SK-N-SH (cell line): Measurements from ENCODE around the gene CEP89.

ENCODE experiments used
- EP300 ChIP-seq, 2 experiments: IDR thresholded peaks; 2 replicates each; pipeline versions ENCODE4 v1.4.0 to v1.6.1; 2012; ENCODE audit warnings: borderline replicate concordance in 1 of 2, low read depth in 1 of 2, low read length in 1 of 2
- MXI1 ChIP-seq: IDR thresholded peaks from 2 replicates; pipeline ENCODE4 v1.6.1; 2012; ENCODE audit warnings: mild to moderate bottlenecking, low read depth, low read length, improper control_type of control experiment
- POLR2AphosphoS5 ChIP-seq: IDR thresholded peaks from 2 replicates; pipeline ENCODE4 v1.6.1; 2012; ENCODE audit warnings: low read depth, low read length
- RAD21 ChIP-seq: IDR thresholded peaks from 2 replicates; pipeline ENCODE4 v1.6.1; 2012; ENCODE audit warnings: mild to moderate bottlenecking, low read length
- RXRA ChIP-seq: IDR thresholded peaks from 2 replicates; pipeline ENCODE4 v1.4.0; 2012; ENCODE audit warnings: low read depth, mild to moderate bottlenecking, borderline replicate concordance
- SMC3 ChIP-seq: IDR thresholded peaks from 2 replicates; pipeline ENCODE4 v1.6.1; 2012; ENCODE audit warnings: low read depth, low read length, improper control_type of control experiment
- TAF1 ChIP-seq: IDR thresholded peaks from 2 replicates; pipeline ENCODE4 v1.6.1; 2012; ENCODE audit warnings: low read depth, mild to moderate bottlenecking, low read length, moderate library complexity, borderline replicate concordance
- TEAD4 ChIP-seq: IDR thresholded peaks from 2 replicates; pipeline ENCODE4 v1.4.0; 2012; ENCODE audit warnings: mild to moderate bottlenecking, borderline replicate concordance; ENCODE audit not compliant: insufficient read depth
- YY1 ChIP-seq: IDR thresholded peaks from 2 replicates; pipeline ENCODE4 v1.4.0; 2012; ENCODE audit warnings: low read depth, mild to moderate bottlenecking
- TF ChIP-seq, protein P1 (sequence below): fragments of 150-350 bp; IDR thresholded peaks from 2 replicates; pipeline ENCODE4 v1.6.1; 2017; ENCODE audit warnings: antibody characterized with exemption, low read length, low read depth, borderline replicate concordance
- TF ChIP-seq, protein P2 (sequence below): fragments of 200-600 bp; sonication (generic); IDR thresholded peaks from 2 replicates; pipeline ENCODE4 v1.6.1; 2017; ENCODE audit warnings: antibody characterized with exemption, mild to moderate bottlenecking, moderate library complexity
- TF ChIP-seq, protein P3 (sequence below): IDR thresholded peaks from 2 replicates; pipeline ENCODE4 v1.4.0; 2012; ENCODE audit warnings: low read depth, borderline replicate concordance
- TF ChIP-seq, protein P4 (sequence below): IDR thresholded peaks from 2 replicates; pipeline ENCODE4 v1.4.0; 2012; ENCODE audit warnings: low read depth, borderline replicate concordance
- TF ChIP-seq, protein P5 (sequence below): IDR thresholded peaks from 2 replicates; pipeline ENCODE4 v1.6.1; 2012; ENCODE audit warnings: mild to moderate bottlenecking, low read depth, low read length, moderate library complexity

DNA sequence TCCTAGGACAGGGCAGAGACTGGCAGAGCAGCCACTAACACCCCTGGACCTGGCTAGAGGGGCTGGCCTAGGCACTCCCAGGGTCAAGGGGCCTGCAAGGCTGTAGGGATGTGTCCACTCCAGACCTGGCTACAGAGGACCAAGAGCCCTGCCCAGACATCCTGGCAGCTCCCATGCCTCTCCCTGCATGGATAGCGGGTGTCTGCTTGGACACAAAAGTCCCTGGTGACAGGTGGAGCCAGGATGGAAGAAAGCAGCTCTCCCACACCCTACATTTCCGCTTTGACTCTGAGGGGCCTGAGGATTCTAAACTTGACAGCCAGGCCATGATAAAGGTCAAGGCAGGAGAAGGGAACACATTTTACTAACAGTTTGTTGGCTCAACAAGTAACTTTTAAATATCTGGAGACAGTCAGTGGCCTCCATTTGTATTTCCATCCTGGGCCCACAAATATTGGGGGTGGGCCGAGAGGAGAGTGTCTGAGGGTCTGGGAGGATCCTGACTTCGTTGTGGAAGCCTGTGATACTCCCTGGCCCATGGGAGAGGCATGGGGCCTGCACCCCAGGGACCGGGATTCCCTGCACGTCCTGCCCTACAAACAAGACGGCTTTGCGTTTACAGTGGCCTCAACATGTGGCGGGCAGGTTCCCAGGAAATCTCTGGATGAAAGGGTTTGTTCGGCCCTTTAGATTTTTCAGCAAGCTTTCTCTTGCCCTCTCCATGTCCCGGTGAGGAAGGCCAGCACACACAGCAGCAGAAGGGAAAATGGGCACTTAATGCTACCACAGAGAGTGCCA, 82.4 kb downstream of the CEP89 start:
- no peak for TF ChIP-seq RXRA
- no peak for TF ChIP-seq TEAD4
- TF ChIP-seq, protein P1, sequence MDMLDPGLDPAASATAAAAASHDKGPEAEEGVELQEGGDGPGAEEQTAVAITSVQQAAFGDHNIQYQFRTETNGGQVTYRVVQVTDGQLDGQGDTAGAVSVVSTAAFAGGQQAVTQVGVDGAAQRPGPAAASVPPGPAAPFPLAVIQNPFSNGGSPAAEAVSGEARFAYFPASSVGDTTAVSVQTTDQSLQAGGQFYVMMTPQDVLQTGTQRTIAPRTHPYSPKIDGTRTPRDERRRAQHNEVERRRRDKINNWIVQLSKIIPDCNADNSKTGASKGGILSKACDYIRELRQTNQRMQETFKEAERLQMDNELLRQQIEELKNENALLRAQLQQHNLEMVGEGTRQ: no peak
- no peak for TF ChIP-seq TAF1
- TF ChIP-seq, protein P2, sequence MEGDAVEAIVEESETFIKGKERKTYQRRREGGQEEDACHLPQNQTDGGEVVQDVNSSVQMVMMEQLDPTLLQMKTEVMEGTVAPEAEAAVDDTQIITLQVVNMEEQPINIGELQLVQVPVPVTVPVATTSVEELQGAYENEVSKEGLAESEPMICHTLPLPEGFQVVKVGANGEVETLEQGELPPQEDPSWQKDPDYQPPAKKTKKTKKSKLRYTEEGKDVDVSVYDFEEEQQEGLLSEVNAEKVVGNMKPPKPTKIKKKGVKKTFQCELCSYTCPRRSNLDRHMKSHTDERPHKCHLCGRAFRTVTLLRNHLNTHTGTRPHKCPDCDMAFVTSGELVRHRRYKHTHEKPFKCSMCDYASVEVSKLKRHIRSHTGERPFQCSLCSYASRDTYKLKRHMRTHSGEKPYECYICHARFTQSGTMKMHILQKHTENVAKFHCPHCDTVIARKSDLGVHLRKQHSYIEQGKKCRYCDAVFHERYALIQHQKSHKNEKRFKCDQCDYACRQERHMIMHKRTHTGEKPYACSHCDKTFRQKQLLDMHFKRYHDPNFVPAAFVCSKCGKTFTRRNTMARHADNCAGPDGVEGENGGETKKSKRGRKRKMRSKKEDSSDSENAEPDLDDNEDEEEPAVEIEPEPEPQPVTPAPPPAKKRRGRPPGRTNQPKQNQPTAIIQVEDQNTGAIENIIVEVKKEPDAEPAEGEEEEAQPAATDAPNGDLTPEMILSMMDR: no peak
- no peak for TF ChIP-seq RAD21
- TF ChIP-seq YY1: no peak
- TF ChIP-seq, protein P3, sequence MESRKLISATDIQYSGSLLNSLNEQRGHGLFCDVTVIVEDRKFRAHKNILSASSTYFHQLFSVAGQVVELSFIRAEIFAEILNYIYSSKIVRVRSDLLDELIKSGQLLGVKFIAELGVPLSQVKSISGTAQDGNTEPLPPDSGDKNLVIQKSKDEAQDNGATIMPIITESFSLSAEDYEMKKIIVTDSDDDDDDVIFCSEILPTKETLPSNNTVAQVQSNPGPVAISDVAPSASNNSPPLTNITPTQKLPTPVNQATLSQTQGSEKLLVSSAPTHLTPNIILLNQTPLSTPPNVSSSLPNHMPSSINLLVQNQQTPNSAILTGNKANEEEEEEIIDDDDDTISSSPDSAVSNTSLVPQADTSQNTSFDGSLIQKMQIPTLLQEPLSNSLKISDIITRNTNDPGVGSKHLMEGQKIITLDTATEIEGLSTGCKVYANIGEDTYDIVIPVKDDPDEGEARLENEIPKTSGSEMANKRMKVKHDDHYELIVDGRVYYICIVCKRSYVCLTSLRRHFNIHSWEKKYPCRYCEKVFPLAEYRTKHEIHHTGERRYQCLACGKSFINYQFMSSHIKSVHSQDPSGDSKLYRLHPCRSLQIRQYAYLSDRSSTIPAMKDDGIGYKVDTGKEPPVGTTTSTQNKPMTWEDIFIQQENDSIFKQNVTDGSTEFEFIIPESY: no peak
- TF ChIP-seq POLR2AphosphoS5: no peak
- TF ChIP-seq, protein P4, sequence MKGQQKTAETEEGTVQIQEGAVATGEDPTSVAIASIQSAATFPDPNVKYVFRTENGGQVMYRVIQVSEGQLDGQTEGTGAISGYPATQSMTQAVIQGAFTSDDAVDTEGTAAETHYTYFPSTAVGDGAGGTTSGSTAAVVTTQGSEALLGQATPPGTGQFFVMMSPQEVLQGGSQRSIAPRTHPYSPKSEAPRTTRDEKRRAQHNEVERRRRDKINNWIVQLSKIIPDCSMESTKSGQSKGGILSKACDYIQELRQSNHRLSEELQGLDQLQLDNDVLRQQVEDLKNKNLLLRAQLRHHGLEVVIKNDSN: no peak
- TF ChIP-seq EP300 (IDR thresholded peaks at IDR 0.05; ENCODE audit: borderline replicate concordance in 1 of 2, low read depth in 1 of 2, low read length in 1 of 2): no peak
- no peak for TF ChIP-seq MXI1
- TF ChIP-seq, protein P5, sequence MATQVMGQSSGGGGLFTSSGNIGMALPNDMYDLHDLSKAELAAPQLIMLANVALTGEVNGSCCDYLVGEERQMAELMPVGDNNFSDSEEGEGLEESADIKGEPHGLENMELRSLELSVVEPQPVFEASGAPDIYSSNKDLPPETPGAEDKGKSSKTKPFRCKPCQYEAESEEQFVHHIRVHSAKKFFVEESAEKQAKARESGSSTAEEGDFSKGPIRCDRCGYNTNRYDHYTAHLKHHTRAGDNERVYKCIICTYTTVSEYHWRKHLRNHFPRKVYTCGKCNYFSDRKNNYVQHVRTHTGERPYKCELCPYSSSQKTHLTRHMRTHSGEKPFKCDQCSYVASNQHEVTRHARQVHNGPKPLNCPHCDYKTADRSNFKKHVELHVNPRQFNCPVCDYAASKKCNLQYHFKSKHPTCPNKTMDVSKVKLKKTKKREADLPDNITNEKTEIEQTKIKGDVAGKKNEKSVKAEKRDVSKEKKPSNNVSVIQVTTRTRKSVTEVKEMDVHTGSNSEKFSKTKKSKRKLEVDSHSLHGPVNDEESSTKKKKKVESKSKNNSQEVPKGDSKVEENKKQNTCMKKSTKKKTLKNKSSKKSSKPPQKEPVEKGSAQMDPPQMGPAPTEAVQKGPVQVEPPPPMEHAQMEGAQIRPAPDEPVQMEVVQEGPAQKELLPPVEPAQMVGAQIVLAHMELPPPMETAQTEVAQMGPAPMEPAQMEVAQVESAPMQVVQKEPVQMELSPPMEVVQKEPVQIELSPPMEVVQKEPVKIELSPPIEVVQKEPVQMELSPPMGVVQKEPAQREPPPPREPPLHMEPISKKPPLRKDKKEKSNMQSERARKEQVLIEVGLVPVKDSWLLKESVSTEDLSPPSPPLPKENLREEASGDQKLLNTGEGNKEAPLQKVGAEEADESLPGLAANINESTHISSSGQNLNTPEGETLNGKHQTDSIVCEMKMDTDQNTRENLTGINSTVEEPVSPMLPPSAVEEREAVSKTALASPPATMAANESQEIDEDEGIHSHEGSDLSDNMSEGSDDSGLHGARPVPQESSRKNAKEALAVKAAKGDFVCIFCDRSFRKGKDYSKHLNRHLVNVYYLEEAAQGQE: no peak
- no peak for TF ChIP-seq SMC3
